Lung microvascular endothelial cell (primary cell): ENCODE data around the gene PLXNC1. TPM values are rescaled to one million over a fixed set of nuclear protein-coding genes. Genes with fewer than 3 reads are reported as not detected.
"Not testable (repeated sequence)": the region's sequence is repeated elsewhere in the genome, so short reads cannot be mapped to it uniquely, and the experiment has no call there.

Source experiments
- DNase-seq, 2 donors: peaks; one replicate each; pipeline versions ENCODE4 v3.0.0 to v3.0.0-alpha.2; 2010; ENCODE audit warnings: low read depth in 2 of 2
- total RNA-seq: library from RNA; depleted of rRNA; stranded (reverse); fragments of >200 nt; gene quantifications from 2 replicates; pipeline ENCODE4 v1.2.1, GENCODE V29; 2014

Gene PLXNC1
- total RNA-seq, 1 donor from 2014 or later, result under 0.01 TPM

GRCh38 chr12:94289461-94290312 is 141.3 kb downstream of the PLXNC1 start:
- DNase-seq, result peak; percentile 23 to 60

GRCh38 chr12:94290353-94290752 is 142.0 kb downstream of the PLXNC1 start:
- no peak for DNase-seq

GRCh38 chr12:94297096-94297699 is 148.8 kb downstream of the PLXNC1 start:
- DNase-seq, result no peak

- DNase-seq, result peak in 1 of 2 donors; percentile 24
Observed at GRCh38 chr12:94297876-94298505, 149.6 kb downstream of the PLXNC1 start.

GRCh38 chr12:94299846-94300245 is 151.5 kb downstream of the PLXNC1 start:
- no peak for DNase-seq

GRCh38 chr12:94304012-94304411 is 155.6 kb downstream of the PLXNC1 start:
- DNase-seq, result no peak

GRCh38 chr12:94304566-94305061 is 156.2 kb downstream of the PLXNC1 start:
- DNase-seq, result no peak

- no peak for DNase-seq
Observed at GRCh38 chr12:94305130-94305957, 157.0 kb downstream of the PLXNC1 start.

GRCh38 chr12:94308612-94309011 is 160.2 kb downstream of the PLXNC1 start:
- peak in 1 of 2 donors; percentile 60 for DNase-seq

- DNase-seq, result no peak
Observed at GRCh38 chr12:94309373-94309772, 161.0 kb downstream of the PLXNC1 start.

- DNase-seq, result no peak
Observed at GRCh38 chr12:94312378-94312777, 164.0 kb downstream of the PLXNC1 start.

GRCh38 chr12:94316600-94316999 is 168.2 kb downstream of the PLXNC1 start:
- not testable (repeated sequence) for DNase-seq

- DNase-seq, result no peak
Observed at GRCh38 chr12:94318181-94318580, 169.8 kb downstream of the PLXNC1 start.

- no peak for DNase-seq
Observed at GRCh38 chr12:94320109-94320508, 171.7 kb downstream of the PLXNC1 start.

GRCh38 chr12:94322346-94322745 is 174.0 kb downstream of the PLXNC1 start:
- DNase-seq, result no peak

GRCh38 chr12:94326234-94326633 is 177.9 kb downstream of the PLXNC1 start:
- DNase-seq, result no peak

GRCh38 chr12:94326727-94327126 is 178.3 kb downstream of the PLXNC1 start:
- DNase-seq, result peak in 1 of 2 donors; percentile 33

- no peak for DNase-seq
Observed at GRCh38 chr12:94327809-94328208, 179.4 kb downstream of the PLXNC1 start.

- DNase-seq, result peak; percentile 15 to 39
Observed at GRCh38 chr12:94329366-94329765, 181.0 kb downstream of the PLXNC1 start.

- DNase-seq, result no peak
Observed at GRCh38 chr12:94333396-94333795, 185.0 kb downstream of the PLXNC1 start.

GRCh38 chr12:94336211-94336925 is 188.0 kb downstream of the PLXNC1 start:
- peak in 1 of 2 donors; percentile 69 for DNase-seq
